WTC11 (cell line): ENCODE data around the gene LAMA2. TPM values are rescaled to one million over a fixed set of nuclear protein-coding genes. Genes with fewer than 3 reads are reported as not detected.
A peak's percentile ranks its signal among the peaks of the same experiment; 100 is the strongest.

Experiments
- ATAC-seq: fragments of 200-7000 bp; cut with Tn5 transposase; 2 replicates; pipeline ENCODE4 v1.10.0; 2021; ENCODE audit warnings: mild to moderate bottlenecking, moderate library complexity
- CTCF ChIA-PET: fragments of 300-600 bp; sonication (Branson Sonifier 250); formaldehyde crosslinking; loops from one replicate; lab custom pipeline; 2021; ENCODE audit warnings: antibody characterized with exemption; lab: Charles Lee
- POLR2A ChIA-PET: fragments of 350-600 bp; sonication (Branson Sonifier 250); formaldehyde crosslinking; loops from one replicate; lab custom pipeline; 2021; ENCODE audit warnings: antibody characterized with exemption; lab: Charles Lee
- DNase-seq: peaks from one replicate; pipeline ENCODE4 v3.0.0; 2021; ENCODE audit warnings: low spot score
- H3K27ac Mint-ChIP-seq: 2 replicates; pipeline ENCODE4 v1.8.0; 2021; ENCODE audit warnings: mixed read lengths
- H3K27me3 Mint-ChIP-seq: 2 replicates; pipeline ENCODE4 v1.8.0; 2021; ENCODE audit warnings: low read depth, mild to moderate bottlenecking, moderate library complexity, mixed read lengths
- H3K36me3 Mint-ChIP-seq: 2 replicates; pipeline ENCODE4 v1.8.0; 2021; ENCODE audit warnings: mixed read lengths
- H3K4me1 Mint-ChIP-seq: 2 replicates; pipeline ENCODE4 v1.8.0; 2022; ENCODE audit warnings: mixed read lengths
- H3K4me3 Mint-ChIP-seq: 2 replicates; pipeline ENCODE4 v1.8.0; 2021; ENCODE audit warnings: mild to moderate bottlenecking, moderate library complexity, mixed read lengths
- H3K9me3 Mint-ChIP-seq: 2 replicates; pipeline ENCODE4 v1.8.0; 2021; ENCODE audit warnings: mixed read lengths
- ATF6 ChIP-seq: sonication (generic); formaldehyde crosslinking; IDR thresholded peaks from 2 replicates; pipeline ENCODE4 v1.8.1; 2023; ENCODE audit warnings: mild to moderate bottlenecking, missing genetic modification reagents
- CBFB ChIP-seq: sonication (generic); formaldehyde crosslinking; IDR thresholded peaks from 2 replicates; pipeline ENCODE4 v1.8.1; 2022; ENCODE audit warnings: mild to moderate bottlenecking, low read depth, missing genetic modification reagents
- CREB1 ChIP-seq: sonication (generic); formaldehyde crosslinking; IDR thresholded peaks from 2 replicates; pipeline ENCODE4 v1.8.0; 2023; ENCODE audit warnings: mild to moderate bottlenecking, missing genetic modification reagents
- GABPB1 ChIP-seq: sonication (generic); formaldehyde crosslinking; IDR thresholded peaks from 2 replicates; pipeline ENCODE4 v1.8.1; 2023; ENCODE audit warnings: mild to moderate bottlenecking, missing genetic modification reagents
- GRHL2 ChIP-seq: fragments of 250-450 bp; sonication (Bioruptor Pico); IDR thresholded peaks from 2 replicates; pipeline ENCODE4 v1.8.0; 2022; ENCODE audit warnings: mild to moderate bottlenecking, moderate library complexity; ENCODE audit not compliant: insufficient replicate concordance, severe bottlenecking
- IRF1 ChIP-seq: sonication (generic); formaldehyde crosslinking; IDR thresholded peaks from 2 replicates; pipeline ENCODE4 v1.8.0; 2023; ENCODE audit warnings: missing genetic modification reagents
- MXD4 ChIP-seq: fragments of 250-450 bp; sonication (Bioruptor Pico); IDR thresholded peaks from 2 replicates; pipeline ENCODE4 v1.8.0; 2021; ENCODE audit warnings: mild to moderate bottlenecking, moderate library complexity, borderline replicate concordance
- MYBL2 ChIP-seq: sonication (generic); formaldehyde crosslinking; IDR thresholded peaks from 2 replicates; pipeline ENCODE4 v1.8.1; 2023; ENCODE audit warnings: mild to moderate bottlenecking, moderate library complexity, missing genetic modification reagents
- NFYB ChIP-seq: sonication (generic); formaldehyde crosslinking; conservative IDR thresholded peaks from 2 replicates; pipeline ENCODE4 v1.8.0; 2022; ENCODE audit warnings: low read depth, missing genetic modification reagents
- NR3C1 ChIP-seq: sonication (generic); formaldehyde crosslinking; conservative IDR thresholded peaks from 2 replicates; pipeline ENCODE4 v1.8.1; 2023; ENCODE audit warnings: low read depth, mild to moderate bottlenecking, missing genetic modification reagents
- ZNF138 ChIP-seq: sonication (generic); formaldehyde crosslinking; conservative IDR thresholded peaks from 2 replicates; pipeline ENCODE4 v1.8.1; 2022; ENCODE audit warnings: mild to moderate bottlenecking, moderate library complexity, missing genetic modification reagents
- ZNF232 ChIP-seq: sonication (generic); formaldehyde crosslinking; IDR thresholded peaks from 2 replicates; pipeline ENCODE4 v1.8.0; 2022; ENCODE audit warnings: mild to moderate bottlenecking, missing genetic modification reagents
- ZNF396 ChIP-seq: fragments of 250-450 bp; sonication (Bioruptor Pico); IDR thresholded peaks from 2 replicates; pipeline ENCODE4 v1.8.0; 2021; ENCODE audit warnings: mild to moderate bottlenecking, moderate library complexity, borderline replicate concordance
- ZNF416 ChIP-seq: fragments of 250-450 bp; sonication (Bioruptor Pico); IDR thresholded peaks from 2 replicates; pipeline ENCODE4 v1.9.0; 2021; ENCODE audit warnings: mild to moderate bottlenecking, inconsistent platforms
- ZNF423 ChIP-seq: fragments of 250-450 bp; sonication (Bioruptor Pico); IDR thresholded peaks from 2 replicates; pipeline ENCODE4 v2.1.2; 2022; ENCODE audit warnings: mild to moderate bottlenecking, moderate library complexity
- total RNA-seq: library from RNA; stranded (reverse); gene quantifications from 3 replicates; pipeline ENCODE4 v1.2.3, GENCODE V29; 2021
- TF ChIP-seq, protein P1 (sequence below): sonication (generic); formaldehyde crosslinking; IDR thresholded peaks from 2 replicates; pipeline ENCODE4 v1.8.1; 2022; ENCODE audit warnings: low read depth, missing genetic modification reagents, borderline replicate concordance
- TF ChIP-seq, protein P2 (sequence below): sonication (generic); formaldehyde crosslinking; IDR thresholded peaks from 2 replicates; pipeline ENCODE4 v1.8.1; 2023; ENCODE audit warnings: mild to moderate bottlenecking, missing genetic modification reagents, moderate library complexity
- TF ChIP-seq, protein P3 (sequence below): fragments of 200-600 bp; IDR thresholded peaks from 2 replicates; pipeline ENCODE4 v1.8.0; 2022; ENCODE audit warnings: antibody characterized with exemption
- TF ChIP-seq, protein P4 (sequence below): sonication (generic); formaldehyde crosslinking; IDR thresholded peaks from 2 replicates; pipeline ENCODE4 v1.8.1; 2022; ENCODE audit warnings: missing genetic modification reagents, borderline replicate concordance
- TF ChIP-seq, protein P5 (sequence below): fragments of 250-450 bp; sonication (Bioruptor Pico); IDR thresholded peaks from 2 replicates; pipeline ENCODE4 v1.9.0; 2021; ENCODE audit warnings: mild to moderate bottlenecking

LAMA2 gene
- total RNA-seq, 1 experiment from 2014 or later, result 6.6 TPM

DNA sequence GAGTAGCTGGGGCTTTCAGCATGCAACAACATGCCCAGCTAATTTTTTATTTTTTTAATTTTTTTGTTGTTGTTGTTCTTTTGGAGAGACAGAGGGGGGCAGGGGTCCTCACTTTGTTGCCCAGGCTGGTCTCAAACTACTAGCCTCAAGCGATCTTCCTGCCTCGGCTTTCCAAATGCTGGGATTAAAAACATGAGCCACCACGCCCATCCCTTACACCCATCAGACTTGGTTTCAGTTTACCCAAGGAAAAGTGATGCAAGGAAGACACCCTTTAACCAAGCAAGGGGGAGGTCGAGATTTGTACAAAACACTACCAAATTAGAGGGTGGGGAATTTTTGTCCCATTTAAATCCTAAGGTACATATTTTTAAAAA is 616.9 kb downstream of the LAMA2 start (continued):
- TF ChIP-seq, protein P1, sequence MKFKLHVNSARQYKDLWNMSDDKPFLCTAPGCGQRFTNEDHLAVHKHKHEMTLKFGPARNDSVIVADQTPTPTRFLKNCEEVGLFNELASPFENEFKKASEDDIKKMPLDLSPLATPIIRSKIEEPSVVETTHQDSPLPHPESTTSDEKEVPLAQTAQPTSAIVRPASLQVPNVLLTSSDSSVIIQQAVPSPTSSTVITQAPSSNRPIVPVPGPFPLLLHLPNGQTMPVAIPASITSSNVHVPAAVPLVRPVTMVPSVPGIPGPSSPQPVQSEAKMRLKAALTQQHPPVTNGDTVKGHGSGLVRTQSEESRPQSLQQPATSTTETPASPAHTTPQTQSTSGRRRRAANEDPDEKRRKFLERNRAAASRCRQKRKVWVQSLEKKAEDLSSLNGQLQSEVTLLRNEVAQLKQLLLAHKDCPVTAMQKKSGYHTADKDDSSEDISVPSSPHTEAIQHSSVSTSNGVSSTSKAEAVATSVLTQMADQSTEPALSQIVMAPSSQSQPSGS (CRISPR knock-in tag), result no peak
- TF ChIP-seq NFYB (CRISPR knock-in tag) (no peak), CREB1 (CRISPR knock-in tag) (no peak), ZNF423 (no peak), MXD4 (no peak), ZNF138 (CRISPR knock-in tag) (no peak), GRHL2 (CRISPR knock-in tag) (no peak), CBFB (CRISPR knock-in tag) (no peak)
- TF ChIP-seq, protein P2, sequence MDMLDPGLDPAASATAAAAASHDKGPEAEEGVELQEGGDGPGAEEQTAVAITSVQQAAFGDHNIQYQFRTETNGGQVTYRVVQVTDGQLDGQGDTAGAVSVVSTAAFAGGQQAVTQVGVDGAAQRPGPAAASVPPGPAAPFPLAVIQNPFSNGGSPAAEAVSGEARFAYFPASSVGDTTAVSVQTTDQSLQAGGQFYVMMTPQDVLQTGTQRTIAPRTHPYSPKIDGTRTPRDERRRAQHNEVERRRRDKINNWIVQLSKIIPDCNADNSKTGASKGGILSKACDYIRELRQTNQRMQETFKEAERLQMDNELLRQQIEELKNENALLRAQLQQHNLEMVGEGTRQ (CRISPR knock-in tag), result no peak
- TF ChIP-seq, protein P3, sequence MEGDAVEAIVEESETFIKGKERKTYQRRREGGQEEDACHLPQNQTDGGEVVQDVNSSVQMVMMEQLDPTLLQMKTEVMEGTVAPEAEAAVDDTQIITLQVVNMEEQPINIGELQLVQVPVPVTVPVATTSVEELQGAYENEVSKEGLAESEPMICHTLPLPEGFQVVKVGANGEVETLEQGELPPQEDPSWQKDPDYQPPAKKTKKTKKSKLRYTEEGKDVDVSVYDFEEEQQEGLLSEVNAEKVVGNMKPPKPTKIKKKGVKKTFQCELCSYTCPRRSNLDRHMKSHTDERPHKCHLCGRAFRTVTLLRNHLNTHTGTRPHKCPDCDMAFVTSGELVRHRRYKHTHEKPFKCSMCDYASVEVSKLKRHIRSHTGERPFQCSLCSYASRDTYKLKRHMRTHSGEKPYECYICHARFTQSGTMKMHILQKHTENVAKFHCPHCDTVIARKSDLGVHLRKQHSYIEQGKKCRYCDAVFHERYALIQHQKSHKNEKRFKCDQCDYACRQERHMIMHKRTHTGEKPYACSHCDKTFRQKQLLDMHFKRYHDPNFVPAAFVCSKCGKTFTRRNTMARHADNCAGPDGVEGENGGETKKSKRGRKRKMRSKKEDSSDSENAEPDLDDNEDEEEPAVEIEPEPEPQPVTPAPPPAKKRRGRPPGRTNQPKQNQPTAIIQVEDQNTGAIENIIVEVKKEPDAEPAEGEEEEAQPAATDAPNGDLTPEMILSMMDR, result no peak

DNA sequence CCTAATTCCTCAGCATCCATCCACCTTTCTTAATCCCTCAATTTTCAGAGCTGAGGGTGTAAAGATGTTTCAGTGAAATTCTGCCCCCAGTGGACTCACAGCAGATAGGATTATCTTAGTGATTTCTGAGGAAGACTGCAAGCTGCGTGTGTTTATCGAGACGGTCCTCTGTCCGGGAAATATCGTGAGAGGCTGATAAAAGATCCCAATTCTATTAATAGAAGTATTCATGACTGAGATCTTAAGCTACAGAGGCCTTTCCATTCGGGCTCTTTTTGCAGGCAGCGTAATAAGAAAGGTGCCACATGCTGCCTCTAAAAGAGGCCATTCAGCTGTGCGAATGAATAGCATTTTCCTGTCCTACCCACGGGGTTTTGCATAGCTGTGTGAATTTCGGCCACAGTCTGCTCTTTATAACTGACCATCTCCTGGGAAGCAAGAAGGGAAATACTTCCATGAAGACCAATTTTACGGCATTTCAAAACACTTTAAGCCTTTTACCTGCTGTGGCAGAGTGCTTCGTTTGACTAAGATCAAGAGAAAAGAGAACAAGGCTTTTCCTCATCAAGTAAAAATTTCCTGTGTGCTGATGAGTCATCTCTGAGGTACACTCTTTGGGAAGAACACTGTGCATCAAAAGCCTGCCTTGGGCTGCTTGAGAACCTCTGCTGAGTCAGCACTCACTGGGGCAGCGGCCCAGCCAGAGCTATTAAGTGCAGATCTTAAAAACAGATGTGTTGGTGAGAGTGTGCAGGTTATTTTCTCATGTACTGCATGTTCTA is 618.2 kb downstream of the LAMA2 start:
- Mint-ChIP-seq H3K4me3 (no peak overlapping the region), H3K27ac (peak overlapping the region; percentile 39; the same call in 1 of the 2 replicates), H3K36me3 (no peaks in the 10 kb centered on the region), H3K4me1 (peaks cover 26% of the 10 kb centered on the region), H3K27me3 (no peaks in the 10 kb centered on the region), H3K9me3 (no peaks in the 10 kb centered on the region)
- ATAC-seq (peak; percentile 63), DNase-seq (no peak)
- TF ChIP-seq ZNF232 (no peak), ZNF416 (no peak), MXD4 (no peak), MYBL2 (CRISPR knock-in tag) (no peak), ZNF396 (CRISPR knock-in tag) (no peak), ATF6 (CRISPR knock-in tag) (no peak), NR3C1 (CRISPR knock-in tag) (no peak), IRF1 (CRISPR knock-in tag) (no peak), GABPB1 (CRISPR knock-in tag) (no peak)
- TF ChIP-seq, protein P4, sequence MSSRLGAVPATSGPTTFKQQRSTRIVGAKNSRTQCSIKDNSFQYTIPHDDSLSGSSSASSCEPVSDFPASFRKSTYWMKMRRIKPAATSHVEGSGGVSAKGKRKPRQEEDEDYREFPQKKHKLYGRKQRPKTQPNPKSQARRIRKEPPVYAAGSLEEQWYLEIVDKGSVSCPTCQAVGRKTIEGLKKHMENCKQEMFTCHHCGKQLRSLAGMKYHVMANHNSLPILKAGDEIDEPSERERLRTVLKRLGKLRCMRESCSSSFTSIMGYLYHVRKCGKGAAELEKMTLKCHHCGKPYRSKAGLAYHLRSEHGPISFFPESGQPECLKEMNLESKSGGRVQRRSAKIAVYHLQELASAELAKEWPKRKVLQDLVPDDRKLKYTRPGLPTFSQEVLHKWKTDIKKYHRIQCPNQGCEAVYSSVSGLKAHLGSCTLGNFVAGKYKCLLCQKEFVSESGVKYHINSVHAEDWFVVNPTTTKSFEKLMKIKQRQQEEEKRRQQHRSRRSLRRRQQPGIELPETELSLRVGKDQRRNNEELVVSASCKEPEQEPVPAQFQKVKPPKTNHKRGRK (CRISPR knock-in tag), result no peak
- TF ChIP-seq, protein P5, sequence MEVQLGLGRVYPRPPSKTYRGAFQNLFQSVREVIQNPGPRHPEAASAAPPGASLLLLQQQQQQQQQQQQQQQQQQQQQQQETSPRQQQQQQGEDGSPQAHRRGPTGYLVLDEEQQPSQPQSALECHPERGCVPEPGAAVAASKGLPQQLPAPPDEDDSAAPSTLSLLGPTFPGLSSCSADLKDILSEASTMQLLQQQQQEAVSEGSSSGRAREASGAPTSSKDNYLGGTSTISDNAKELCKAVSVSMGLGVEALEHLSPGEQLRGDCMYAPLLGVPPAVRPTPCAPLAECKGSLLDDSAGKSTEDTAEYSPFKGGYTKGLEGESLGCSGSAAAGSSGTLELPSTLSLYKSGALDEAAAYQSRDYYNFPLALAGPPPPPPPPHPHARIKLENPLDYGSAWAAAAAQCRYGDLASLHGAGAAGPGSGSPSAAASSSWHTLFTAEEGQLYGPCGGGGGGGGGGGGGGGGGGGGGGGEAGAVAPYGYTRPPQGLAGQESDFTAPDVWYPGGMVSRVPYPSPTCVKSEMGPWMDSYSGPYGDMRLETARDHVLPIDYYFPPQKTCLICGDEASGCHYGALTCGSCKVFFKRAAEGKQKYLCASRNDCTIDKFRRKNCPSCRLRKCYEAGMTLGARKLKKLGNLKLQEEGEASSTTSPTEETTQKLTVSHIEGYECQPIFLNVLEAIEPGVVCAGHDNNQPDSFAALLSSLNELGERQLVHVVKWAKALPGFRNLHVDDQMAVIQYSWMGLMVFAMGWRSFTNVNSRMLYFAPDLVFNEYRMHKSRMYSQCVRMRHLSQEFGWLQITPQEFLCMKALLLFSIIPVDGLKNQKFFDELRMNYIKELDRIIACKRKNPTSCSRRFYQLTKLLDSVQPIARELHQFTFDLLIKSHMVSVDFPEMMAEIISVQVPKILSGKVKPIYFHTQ (CRISPR knock-in tag), result no peak
- ChIA-PET POLR2A (no interaction called here), CTCF (interaction anchor here (0.6 to 3.1 kb wide), 22 partner anchors 11 to 1859 kb away, joined by 3 to 28 read pairs (median 4); no protein-coding TSS in a partner anchor)
